Kidney tubule cell (primary cell): ENCODE measurements around the gene EPN1.

Experiments
- DNase-seq: peaks from one replicate; pipeline ENCODE4 v3.0.0-alpha.2; 2018; ENCODE audit warnings: low spot score

Gene EPN1

DNA sequence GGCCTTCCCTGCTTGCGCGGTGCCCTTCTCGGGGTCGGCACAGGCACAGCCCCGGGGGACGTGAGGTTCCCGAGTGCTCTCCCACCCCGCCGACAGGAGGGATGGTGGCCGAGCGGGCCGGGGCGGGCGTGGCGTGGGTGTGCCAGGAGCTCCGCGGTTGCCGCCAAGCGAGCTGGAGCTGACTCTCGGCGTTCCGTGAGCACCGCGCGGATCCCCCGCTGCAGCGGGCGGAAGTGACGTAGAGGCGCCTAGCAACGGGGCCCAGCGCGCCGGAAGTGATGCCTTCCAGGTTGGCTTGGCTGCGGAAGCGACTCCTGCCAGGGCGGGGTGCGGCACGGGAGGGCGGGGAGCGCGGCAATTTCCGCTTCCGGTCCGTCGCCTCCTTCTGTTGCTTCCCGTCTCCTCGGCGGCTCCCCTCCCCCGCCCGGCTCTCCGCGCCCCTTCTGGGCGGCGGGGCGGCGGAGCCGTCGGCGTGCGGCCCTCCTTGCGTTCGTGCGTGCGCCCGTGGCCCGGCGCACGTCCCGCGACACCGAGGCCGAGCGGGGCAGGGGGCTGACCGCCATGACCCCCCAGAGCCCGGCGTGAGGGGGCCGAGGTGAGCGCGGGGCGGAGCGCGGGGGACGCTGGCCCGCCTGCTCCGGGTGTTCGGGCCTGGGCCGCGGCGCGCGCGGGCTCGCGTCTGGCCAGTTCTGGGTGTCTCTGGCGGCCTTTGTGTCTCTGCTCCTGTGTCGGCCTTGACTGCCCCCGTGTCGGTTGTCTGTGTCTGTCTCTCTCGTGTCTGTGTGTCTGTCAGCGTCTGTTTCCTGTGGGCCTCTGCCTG lies at the start of gene EPN1:
TSS of gene EPN1 (plus strand) at position 386 of the 820 bp plus-strand sequence. CDS start 3,402 bp downstream, outside the sequence.
- DNase-seq = peak; percentile 97

DNA sequence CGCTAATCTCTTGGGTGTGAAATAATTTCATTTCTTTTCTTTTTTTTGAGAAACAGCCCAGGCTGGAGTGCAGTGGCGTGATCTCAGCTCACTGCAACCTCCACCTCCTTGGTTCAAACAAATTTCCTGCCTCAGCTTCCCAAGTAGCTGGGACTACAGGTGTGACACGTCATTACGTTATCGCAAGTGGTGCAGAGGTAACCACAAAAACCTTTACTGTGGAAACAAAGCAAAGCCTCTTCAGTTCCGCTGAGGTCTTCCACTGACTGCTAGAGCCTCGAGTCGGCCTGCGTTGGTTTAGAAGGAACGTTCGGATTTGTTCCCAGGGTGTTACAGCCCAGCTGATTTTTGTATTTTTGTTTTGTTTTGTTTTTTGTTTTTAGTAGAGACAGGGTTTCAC lies 48.7 kb upstream of the EPN1 start:
- DNase-seq = no peak

DNA sequence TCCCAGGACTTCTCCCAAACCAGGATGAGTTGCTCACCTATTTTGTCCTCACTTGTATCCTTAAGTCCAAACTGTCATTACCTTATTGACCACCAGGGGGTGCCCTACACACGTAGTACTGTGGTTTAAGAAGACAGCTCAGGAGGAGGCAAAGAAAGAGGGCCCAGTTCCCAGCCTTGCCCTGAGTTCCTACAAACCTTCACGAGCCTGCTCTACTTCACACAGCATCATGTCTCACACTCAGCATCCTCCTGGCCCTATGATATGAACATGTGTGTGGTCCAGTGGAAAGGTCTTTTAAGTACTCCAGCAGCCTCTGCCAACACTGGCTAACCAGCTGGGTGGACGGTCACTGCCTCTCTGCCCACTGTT lies 42.6 kb upstream of the EPN1 start:
- peak; percentile 94 for DNase-seq

DNA sequence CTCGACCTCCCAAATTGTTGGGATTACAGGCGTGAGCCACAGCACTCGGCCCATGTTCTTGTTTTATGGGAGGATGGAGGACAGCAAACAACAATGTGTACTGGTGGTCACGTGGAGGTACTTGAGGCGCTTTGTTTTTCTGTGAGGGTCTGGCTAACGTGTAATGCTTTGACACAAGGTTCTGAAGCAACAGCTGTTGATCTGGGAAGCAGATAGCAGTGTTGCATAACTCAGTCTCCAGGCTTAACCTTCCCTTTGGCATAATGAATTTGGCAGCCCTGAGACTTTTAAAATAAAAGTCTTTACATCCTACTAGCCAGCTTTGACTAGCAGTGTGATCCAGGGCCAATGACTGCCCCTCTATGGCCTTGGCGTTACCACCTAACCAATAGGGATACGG lies 41.2 kb upstream of the EPN1 start:
- DNase-seq = no peak

DNA sequence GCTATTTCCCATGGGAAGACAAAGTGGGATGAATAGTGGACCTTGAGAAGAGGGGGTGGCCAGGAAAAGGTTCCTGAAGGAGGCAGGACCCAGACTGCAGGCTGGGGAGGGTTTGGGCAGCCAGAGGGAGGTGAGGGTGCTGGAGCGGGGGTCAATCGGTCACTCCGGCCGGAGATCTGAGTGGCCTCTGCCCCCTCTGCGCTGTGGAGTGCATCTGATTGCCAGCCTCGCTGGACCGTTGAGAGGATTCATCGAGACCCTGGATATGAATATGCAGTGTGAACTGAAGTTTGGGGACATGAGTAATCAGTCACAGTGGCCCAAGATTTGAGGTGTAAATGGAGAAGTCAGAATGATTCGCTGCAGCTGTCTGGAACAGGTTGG lies 39.7 kb upstream of the EPN1 start:
- no peak for DNase-seq

DNA sequence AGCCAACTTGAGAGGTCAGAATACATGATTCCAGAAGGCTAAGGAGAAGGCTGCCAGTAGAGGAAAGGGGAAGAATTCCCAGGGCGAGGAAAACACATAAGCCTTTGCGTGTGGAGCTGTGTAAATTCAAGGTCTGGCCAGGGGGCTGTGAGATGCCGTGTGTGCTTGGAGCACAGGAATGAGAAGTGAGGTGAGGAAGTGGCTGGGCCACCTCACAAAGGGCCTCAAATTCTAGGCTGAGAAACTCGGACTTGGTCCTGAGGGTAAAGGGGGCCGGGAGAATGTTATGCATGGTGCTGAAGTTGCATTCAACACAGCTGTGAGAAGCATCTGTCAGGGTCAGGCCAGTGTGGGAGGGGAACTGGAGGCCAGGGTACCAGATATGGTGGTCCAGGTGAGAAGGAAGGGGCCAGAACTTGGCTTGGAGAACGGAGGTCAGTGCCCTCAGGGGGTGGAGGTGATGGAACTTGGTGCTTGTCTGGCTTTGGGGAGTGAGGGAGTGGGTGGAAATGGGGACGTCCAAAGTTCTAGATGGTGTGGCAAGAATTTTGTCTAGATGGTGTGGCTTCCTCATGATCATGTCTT lies 39.1 kb upstream of the EPN1 start:
- no peak for DNase-seq

DNA sequence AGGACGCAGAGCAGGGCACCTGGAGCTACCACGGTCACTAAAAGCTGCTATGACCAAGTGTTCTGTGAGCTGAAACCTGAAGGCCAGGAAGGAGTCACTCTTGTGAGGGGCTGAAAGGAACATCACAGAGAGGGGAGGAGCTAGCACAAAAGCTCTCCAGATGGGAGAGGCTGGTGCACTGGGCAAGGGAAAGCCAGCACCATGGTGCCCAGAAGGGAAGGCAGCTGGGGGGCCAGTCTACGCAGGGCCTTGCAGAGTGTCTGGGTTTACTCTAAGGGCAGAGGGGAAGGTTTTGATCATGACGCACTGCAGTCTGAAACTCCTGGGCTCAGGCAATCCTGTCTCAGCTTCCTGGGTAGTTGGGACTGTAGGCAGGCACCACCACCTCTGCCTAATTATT lies 38.3 kb upstream of the EPN1 start:
- DNase-seq = no peak

DNA sequence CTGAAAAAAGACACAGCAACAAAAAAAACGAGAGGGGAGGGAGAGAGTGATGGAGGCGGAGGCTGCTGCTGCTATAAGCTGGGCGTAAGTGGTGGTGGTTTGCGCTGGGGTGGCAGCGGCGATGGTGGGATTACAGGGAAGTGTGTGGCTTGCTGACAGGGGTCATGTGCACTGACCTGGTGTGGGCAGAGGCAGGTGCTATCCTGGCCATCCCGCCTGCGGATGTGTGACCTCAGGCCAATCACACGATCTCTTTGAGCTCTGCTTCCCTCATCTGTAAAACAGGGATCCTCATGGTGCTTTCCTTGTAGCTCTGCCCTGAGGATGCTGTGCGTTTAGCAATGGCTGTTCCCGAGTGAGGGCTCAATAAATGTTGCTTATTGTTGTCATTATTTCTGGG lies 37.5 kb upstream of the EPN1 start:
- DNase-seq = no peak

DNA sequence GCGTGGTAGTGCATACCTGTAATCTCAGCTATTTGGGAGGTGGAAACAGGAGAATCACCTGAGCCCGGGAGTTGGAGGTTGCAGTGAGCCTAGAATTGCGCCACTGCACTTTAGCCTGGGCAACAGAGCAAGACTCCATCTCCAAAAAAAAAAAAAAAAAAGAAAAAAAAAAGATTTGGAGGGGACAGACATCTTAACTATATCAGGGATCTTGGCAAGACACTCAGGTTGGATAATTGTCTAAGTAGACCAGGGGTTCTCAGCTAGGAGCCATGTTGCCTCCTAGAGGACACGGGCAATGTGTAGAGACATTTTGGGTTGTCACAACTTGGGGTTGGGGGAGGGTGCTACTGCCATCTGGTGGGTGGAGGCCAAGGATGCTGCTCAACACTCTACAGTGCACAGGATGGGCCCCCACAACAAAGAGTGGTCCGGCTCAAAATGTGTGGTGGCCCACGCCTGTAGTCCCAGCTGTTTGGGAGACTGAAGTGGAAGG lies 36.1 kb upstream of the EPN1 start:
- peak; percentile 33 for DNase-seq

DNA sequence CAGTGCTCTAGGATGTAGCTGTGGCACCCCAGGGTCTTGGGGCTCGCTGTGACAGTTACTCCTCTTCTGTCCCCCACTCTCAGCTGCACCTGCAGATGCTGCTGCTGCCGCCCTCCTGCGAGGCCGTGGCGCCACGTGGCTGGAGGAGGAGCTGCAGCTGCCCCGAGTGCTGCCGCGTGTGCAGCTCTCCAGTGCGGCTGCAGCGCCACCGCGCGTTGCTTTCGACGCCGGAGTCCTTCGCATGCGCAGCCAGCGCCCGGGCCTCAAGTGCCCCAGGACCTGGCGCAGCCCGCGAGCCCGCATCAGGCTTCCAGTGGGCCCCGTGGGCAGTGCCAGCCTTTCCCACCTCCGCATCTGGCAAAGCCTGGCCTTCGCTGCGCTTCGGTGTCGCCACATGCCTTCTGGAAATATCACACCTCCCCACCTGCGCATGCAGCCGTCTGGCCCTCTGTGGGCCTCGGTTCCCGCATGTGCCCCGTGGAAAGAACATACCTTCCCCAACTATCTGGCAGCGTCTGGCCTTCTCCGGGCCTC lies 34.9 kb upstream of the EPN1 start:
- peak; percentile 80 for DNase-seq

DNA sequence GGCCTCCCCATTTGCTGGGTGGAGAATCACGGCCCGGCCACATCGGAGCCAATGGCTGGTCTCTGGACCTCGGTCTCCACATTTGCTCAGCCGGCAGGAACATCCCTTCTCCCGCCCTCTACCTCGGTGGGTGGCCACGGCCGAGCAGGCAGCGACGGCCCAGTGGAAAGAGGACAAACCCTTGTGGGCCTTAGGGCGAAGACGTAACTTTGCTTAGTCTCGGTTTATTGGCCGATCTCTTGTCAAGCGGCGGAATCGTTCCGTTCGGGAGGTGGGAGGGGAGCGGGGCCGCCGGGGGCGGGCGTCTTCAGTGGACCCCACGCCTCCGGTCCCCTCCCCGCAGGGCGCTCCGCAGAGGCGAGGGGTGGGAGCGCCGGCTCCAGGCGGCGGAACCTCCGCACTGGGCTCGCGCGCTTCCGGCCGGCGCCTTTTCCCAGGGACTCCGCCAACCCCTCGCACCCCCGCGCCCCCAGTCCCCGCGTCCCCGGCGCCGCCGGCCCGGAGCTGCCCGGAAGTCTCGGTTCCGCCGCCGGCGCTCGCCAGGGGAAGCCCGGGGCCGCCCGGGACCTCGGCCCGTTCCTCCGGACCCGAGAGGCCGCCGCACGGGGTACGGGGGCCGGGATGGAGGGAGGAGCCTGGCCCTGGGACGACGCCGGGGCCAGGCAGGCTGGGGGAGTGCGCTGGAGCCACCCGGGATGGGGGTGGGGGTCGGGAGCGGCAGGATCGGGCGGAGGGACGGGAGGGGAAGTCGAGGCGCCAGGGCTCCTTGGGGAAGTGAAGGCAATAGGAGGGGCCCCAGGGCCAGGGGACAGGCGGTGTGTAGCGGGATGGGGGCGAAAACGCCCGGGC lies 34.2 kb upstream of the EPN1 start, which contains the start of gene ZNF580:
TSS of gene ZNF580 (plus strand) at position 426 of the 849 bp plus-strand sequence. CDS start 1,507 bp downstream, outside the sequence.
- DNase-seq = peak; percentile 80

DNA sequence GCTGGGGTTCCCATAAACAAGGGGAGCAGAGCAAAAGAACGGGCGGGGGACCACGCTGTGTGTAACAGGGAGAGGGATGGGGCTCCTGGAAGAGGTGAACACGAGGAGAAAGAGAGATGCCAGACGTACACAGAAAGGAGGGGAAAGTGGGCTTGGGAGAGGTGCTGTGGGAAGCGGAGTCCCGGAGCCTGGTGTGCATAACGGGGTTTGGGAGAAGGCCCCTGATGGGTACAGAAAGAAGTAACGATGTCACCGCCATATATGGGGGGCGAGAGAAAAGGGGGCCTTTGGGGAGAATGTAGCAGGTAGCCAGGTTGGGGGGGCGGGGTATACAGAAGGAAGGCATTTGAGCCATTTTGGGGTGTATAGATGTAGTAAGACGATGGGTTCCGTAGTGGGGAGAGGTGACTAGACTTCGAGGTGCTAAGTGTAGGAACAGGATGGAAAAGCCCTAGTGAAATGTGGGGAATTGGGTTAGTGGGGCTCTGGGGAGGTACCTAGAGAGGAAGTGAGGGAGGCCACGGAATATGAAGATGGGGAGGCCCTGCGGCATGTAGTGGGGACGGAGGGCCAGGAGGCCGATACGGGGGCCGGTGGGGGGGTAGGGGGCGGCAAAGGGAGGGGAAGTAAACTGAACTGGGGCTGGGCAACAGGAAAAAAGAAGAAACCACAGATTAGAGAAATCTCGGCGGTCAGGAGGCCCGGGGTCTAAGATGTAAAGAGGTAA lies 33.4 kb upstream of the EPN1 start:
- peak; percentile 31 for DNase-seq

DNA sequence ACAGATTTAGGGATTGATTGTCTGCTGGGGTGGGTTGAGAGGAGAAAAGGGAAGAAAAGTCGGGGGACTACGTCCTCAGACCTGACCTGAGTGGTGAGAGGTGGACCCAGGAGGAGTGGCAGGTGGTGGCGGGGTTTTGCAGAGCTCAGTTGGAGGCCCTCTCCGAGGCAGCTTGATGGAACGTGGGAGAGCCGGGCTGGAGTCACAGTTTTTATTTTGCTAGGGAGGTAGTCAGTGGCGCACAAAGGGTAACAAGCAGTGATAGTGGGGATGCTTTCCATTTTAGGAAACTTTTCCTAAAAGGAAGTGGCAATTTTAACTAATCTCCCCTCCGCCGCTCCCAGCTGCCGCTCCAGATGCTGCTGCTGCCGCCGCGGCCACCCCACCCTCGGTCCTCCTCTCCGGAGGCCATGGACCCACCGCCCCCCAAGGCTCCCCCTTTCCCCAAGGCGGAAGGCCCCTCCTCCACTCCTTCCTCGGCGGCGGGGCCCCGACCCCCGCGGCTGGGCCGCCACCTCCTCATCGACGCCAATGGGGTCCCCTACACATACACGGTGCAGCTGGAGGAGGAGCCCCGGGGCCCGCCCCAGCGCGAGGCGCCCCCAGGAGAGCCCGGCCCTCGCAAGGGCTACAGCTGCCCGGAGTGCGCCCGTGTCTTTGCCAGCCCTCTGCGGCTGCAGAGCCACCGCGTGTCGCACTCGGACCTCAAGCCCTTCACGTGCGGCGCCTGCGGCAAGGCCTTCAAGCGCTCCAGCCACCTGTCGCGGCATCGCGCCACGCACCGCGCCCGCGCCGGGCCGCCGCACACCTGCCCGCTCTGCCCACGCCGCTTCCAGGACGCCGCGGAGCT lies 32.6 kb upstream of the EPN1 start:
- DNase-seq = peak; percentile 36

DNA sequence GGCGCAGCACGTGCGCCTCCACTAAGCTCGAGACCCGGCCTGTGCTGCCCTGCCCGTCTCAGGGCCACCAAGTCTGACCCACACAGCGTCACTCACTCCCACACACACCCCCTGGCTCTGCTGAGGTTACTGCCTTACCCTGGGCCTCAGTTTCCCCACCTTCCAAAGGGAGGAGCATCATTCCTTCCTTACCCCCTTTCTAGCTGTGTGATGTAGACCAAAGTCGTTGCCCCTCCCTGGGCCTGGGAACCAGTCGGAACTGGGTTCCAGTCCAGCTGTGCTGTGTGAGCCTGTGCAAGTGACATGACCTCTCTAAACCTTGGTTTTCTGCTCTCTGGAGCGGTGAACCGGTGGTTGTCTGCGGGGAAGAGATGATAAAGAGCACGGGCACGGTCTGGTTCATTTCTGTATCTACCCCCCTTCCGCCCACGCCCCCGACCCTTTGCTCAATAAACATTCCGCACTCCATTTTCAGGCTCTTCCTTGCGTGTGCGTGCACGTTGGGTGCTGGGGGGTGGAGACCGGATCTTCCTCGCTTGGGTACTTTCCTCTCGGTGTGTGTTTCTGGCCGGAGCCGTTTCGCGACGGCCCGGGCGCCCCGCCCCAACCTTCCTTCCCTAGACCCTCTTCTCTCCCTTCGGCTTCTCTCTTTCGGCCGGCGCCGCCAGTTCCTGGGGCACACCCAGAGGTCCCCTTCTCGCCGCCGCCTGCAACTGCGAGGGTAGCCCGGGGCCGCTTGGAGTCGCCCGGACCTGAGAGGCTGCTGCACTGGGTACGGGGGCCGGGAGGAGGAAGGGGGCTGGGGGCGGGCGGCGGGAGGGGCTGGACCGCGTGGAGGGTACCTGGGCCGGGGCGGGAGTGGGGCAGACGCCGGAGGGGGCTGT lies 31.8 kb upstream of the EPN1 start, which contains the start of gene ZNF581:
TSS of gene ZNF581 (plus strand) at position 647 of the 884 bp plus-strand sequence. CDS start 923 bp downstream, outside the sequence.
- DNase-seq = peak; percentile 84

DNA sequence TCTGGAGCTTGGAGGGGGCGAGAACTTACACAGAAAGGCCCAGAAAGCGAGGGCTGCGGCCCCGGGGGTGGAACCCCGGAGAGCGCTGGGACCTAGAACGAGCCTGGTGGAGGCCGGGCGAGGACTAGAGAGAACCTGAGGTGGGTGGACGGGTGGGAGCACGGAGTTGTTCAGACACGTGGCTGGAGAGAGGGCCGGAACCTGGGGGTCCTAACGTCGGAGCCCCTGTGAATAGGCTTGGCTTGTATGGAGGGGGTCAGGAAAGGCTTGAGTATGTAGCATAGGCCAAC lies 31.2 kb upstream of the EPN1 start:
- no peak for DNase-seq

DNA sequence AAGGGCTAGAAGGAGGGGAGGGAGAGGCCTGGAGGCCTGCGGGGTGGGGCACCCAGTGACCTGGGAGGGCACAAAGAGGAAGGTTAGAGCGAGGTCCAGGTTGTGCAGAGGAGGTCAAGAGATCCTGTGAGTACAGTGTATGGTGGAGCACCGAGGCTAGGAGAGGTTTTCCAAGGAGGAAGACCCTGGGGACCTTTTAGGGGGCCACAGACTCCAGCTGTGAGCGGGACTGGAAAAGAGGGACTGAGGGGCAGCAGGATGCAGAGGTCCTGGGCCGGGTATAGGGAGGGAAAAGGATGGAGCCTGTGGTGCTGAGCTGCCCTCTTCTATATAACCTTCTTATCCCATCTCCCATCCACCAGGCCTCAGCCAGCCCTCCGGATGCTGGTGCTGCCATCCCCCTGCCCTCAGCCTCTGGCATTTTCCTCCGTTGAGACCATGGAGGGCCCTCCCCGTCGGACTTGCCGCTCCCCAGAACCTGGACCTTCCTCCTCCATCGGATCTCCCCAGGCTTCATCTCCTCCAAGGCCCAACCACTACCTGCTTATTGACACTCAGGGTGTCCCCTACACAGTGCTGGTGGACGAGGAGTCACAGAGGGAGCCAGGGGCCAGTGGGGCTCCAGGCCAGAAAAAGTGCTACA lies 30.7 kb upstream of the EPN1 start:
- DNase-seq = no peak

DNA sequence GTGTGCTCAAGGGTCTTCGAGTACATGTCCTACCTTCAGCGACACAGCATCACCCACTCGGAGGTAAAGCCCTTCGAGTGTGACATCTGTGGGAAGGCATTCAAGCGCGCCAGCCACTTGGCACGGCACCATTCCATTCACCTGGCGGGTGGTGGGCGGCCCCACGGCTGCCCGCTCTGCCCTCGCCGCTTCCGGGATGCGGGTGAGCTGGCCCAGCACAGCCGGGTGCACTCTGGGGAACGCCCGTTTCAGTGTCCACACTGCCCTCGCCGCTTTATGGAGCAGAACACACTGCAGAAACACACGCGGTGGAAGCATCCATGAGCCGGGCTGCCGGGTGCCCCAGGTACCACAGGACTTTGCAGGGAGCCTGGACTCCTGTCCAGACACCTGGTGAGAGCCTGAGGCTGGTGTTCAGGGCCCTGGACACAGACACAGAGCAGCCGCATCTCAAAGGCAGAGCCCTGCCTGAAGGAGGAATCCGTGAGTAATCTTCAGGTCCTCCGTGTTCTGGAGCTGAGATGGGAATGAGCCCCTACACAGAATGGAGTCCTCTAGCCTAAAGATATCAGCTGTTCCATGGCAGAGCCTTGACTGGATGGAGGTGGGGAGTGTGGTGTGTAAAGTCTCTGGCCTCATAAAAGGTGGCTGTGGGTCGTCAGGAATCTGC lies 30.0 kb upstream of the EPN1 start:
- peak; percentile 82 for DNase-seq

DNA sequence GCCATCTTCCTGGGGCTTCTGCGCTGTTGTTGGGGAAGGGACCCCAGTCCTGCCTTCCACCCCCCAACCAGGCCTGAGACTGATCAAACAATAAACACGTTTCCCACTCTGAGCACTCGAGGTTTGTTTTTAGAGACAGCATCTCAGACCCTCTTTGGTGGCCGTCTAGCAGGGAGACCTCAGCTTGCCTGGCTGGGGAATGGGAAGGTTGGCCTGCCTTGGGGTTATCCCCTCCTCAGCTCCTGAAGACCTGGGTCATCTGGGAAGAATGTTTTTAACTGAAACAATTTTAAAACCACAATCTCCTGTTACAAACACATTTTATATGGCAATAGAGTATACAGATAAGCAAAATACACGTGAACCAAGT lies 29.5 kb upstream of the EPN1 start:
- no peak for DNase-seq
